Measurements from ENCODE around the gene RPS21. TPM values are rescaled to one million over a fixed set of nuclear protein-coding genes. Genes with fewer than 3 reads are reported as not detected.

Gene RPS21
- total RNA-seq (1,000 to 10,000 TPM in 1 of 2 donors, 100 to 1,000 TPM in 1; 965 to 1,002 TPM), polyA plus RNA-seq (1,000 to 10,000 TPM; 4,520 to 6,824 TPM)
- long read RNA-seq, donor 1, transcript RPS21-201 (6 exons, 344 nt): major isoform, 28 of 35 reads
- long read RNA-seq, donor 1, partial matches to known transcripts: 4 of 35 reads
- long read RNA-seq, donor 1, other reads (novel, unspliced or antisense): 3 of 35 reads
- long read RNA-seq, donor 2, transcript RPS21-201 (6 exons, 344 nt): major isoform, 23 of 28 reads
- long read RNA-seq, donor 2, partial matches to known transcripts: 5 of 28 reads
- long read RNA-seq, donor 2, other reads (novel, unspliced or antisense): 0 of 28 reads

- WGBS, 2 donors: 0% methylated on average over 66 to 83 of the region's 83 CpGs
- H3K9me3 ChIP-seq (ENCODE audit: control insufficient read depth, low read length): no peaks in the 10 kb centered on the region
- peak within 1 kb of the TSS; percentile 5 to 19 for H3K27ac ChIP-seq (ENCODE audit: low read depth in 1 of 2, low read length in 2 of 2)
- intact Hi-C loops (cut with DNase I): loop anchor here in 1 of 2 donors (5.0 kb wide), 1 partner anchor 34 kb away; no protein-coding TSS in a partner anchor
- no peaks in the 10 kb centered on the region for H3K27me3 ChIP-seq (ENCODE audit: control insufficient read depth in 1 of 2, insufficient read depth in 2 of 2, low read length in 1 of 2)
- ATAC-seq (ENCODE audit: low FRiP score): peak; percentile 94
- peak within 1 kb of the TSS; percentile 55 to 66 for H3K4me3 ChIP-seq (ENCODE audit: low read length in 2 of 2)
- DNase-seq: peak; percentile 97 to 98
- H3K4me1 ChIP-seq (ENCODE audit: control insufficient read depth in 1 of 2, insufficient read depth in 2 of 2, low read length in 2 of 2): no peaks in the 10 kb centered on the region
- peaks cover 0 to 1% of the 10 kb centered on the region in 2 donors for H3K36me3 ChIP-seq (ENCODE audit: control insufficient read depth in 1 of 2, insufficient read depth in 2 of 2, low read length in 1 of 2)
Measured at GRCh38 chr20:62386383-62387218, at the start of gene RPS21. Gene RPS21, plus strand, starts transcription at chr20:62387103. Its CDS starts 236 bp downstream, at chr20:62387339.

GRCh38 chr20:62337558-62338293 is 49.2 kb upstream of the RPS21 start:
- H3K27me3 ChIP-seq (ENCODE audit: control insufficient read depth in 1 of 2, insufficient read depth in 2 of 2, low read length in 1 of 2): no peaks in the 10 kb centered on the region
- intact Hi-C loops (cut with DNase I): no loop called here
- peaks cover 2 to 27% of the 10 kb centered on the region in 2 donors for H3K36me3 ChIP-seq (ENCODE audit: control insufficient read depth in 1 of 2, insufficient read depth in 2 of 2, low read length in 1 of 2)
- H3K9me3 ChIP-seq (ENCODE audit: control insufficient read depth, low read length): no peaks in the 10 kb centered on the region
- H3K27ac ChIP-seq (ENCODE audit: low read depth in 1 of 2, low read length in 2 of 2): no peak overlapping the region
- 87 to 90% methylated on average over 32 to 34 of the region's 34 CpGs for WGBS, 2 donors
- no peak for DNase-seq
- H3K4me3 ChIP-seq (ENCODE audit: low read length in 2 of 2): no peak overlapping the region
- no peaks in the 10 kb centered on the region for H3K4me1 ChIP-seq (ENCODE audit: control insufficient read depth in 1 of 2, insufficient read depth in 2 of 2, low read length in 2 of 2)
- ATAC-seq (ENCODE audit: low FRiP score): no peak

- WGBS, 2 donors: 93 to 95% methylated on average over 15 to 16 of the region's 16 CpGs
- Histone ChIP-seq H3K36me3 (ENCODE audit: control insufficient read depth in 1 of 2, insufficient read depth in 2 of 2, low read length in 1 of 2) (peaks cover 2 to 24% of the 10 kb centered on the region in 2 donors), H3K27me3 (ENCODE audit: control insufficient read depth in 1 of 2, insufficient read depth in 2 of 2, low read length in 1 of 2) (no peaks in the 10 kb centered on the region), H3K4me1 (ENCODE audit: control insufficient read depth in 1 of 2, insufficient read depth in 2 of 2, low read length in 2 of 2) (no peaks in the 10 kb centered on the region), H3K4me3 (ENCODE audit: low read length in 2 of 2) (no peak overlapping the region), H3K9me3 (ENCODE audit: control insufficient read depth, low read length) (no peaks in the 10 kb centered on the region), H3K27ac (ENCODE audit: low read depth in 1 of 2, low read length in 2 of 2) (no peak overlapping the region)
- intact Hi-C loops (cut with DNase I): no loop called here
- ATAC-seq (ENCODE audit: low FRiP score) (no peak), DNase-seq (no peak)
Measured at GRCh38 chr20:62338294-62338620, 48.6 kb upstream of the RPS21 start.

- Histone ChIP-seq H3K4me1 (ENCODE audit: control insufficient read depth in 1 of 2, insufficient read depth in 2 of 2, low read length in 2 of 2) (no peaks in the 10 kb centered on the region), H3K36me3 (ENCODE audit: control insufficient read depth in 1 of 2, insufficient read depth in 2 of 2, low read length in 1 of 2) (peaks cover 2 to 23% of the 10 kb centered on the region in 2 donors), H3K27me3 (ENCODE audit: control insufficient read depth in 1 of 2, insufficient read depth in 2 of 2, low read length in 1 of 2) (no peaks in the 10 kb centered on the region), H3K27ac (ENCODE audit: low read depth in 1 of 2, low read length in 2 of 2) (no peak overlapping the region), H3K9me3 (ENCODE audit: control insufficient read depth, low read length) (no peaks in the 10 kb centered on the region), H3K4me3 (ENCODE audit: low read length in 2 of 2) (no peak overlapping the region)
- no peak for DNase-seq
- WGBS, 2 donors: 71 to 75% methylated on average over 14 of the region's 14 CpGs
- ATAC-seq (ENCODE audit: low FRiP score): no peak
- intact Hi-C loops (cut with DNase I): loop anchor here in 1 of 2 donors (5.0 kb wide), 1 partner anchor 43 kb away; no protein-coding TSS in a partner anchor
Measured at GRCh38 chr20:62339647-62340062, 47.2 kb upstream of the RPS21 start.

GRCh38 chr20:62342910-62343309 is 44.0 kb upstream of the RPS21 start:
- Histone ChIP-seq H3K9me3 (ENCODE audit: control insufficient read depth, low read length) (no peaks in the 10 kb centered on the region), H3K27me3 (ENCODE audit: control insufficient read depth in 1 of 2, insufficient read depth in 2 of 2, low read length in 1 of 2) (no peaks in the 10 kb centered on the region), H3K4me1 (ENCODE audit: control insufficient read depth in 1 of 2, insufficient read depth in 2 of 2, low read length in 2 of 2) (no peaks in the 10 kb centered on the region), H3K36me3 (ENCODE audit: control insufficient read depth in 1 of 2, insufficient read depth in 2 of 2, low read length in 1 of 2) (peaks cover 2 to 13% of the 10 kb centered on the region in 2 donors), H3K27ac (ENCODE audit: low read depth in 1 of 2, low read length in 2 of 2) (no peak overlapping the region), H3K4me3 (ENCODE audit: low read length in 2 of 2) (no peak overlapping the region)
- 69 to 70% methylated on average over 10 of the region's 10 CpGs for WGBS, 2 donors
- DNase-seq (no peak), ATAC-seq (ENCODE audit: low FRiP score) (no peak)
- intact Hi-C loops (cut with DNase I): loop anchor here in 1 of 2 donors (5.0 kb wide), 1 partner anchor 39 kb away; no protein-coding TSS in a partner anchor

GRCh38 chr20:62344092-62344491 is 42.8 kb upstream of the RPS21 start:
- no peaks in the 10 kb centered on the region for H3K9me3 ChIP-seq (ENCODE audit: control insufficient read depth, low read length)
- no peak overlapping the region for H3K4me3 ChIP-seq (ENCODE audit: low read length in 2 of 2)
- WGBS, 2 donors: 87 to 90% methylated on average over 5 of the region's 5 CpGs
- H3K27me3 ChIP-seq (ENCODE audit: control insufficient read depth in 1 of 2, insufficient read depth in 2 of 2, low read length in 1 of 2): no peaks in the 10 kb centered on the region
- H3K4me1 ChIP-seq (ENCODE audit: control insufficient read depth in 1 of 2, insufficient read depth in 2 of 2, low read length in 2 of 2): no peaks in the 10 kb centered on the region
- intact Hi-C loops (cut with DNase I): loop anchor here in 1 of 2 donors (5.0 kb wide), 1 partner anchor 38 kb away; no protein-coding TSS in a partner anchor
- H3K36me3 ChIP-seq (ENCODE audit: control insufficient read depth in 1 of 2, insufficient read depth in 2 of 2, low read length in 1 of 2): peaks cover 2 to 9% of the 10 kb centered on the region in 2 donors
- H3K27ac ChIP-seq (ENCODE audit: low read depth in 1 of 2, low read length in 2 of 2): no peak overlapping the region
- ATAC-seq (ENCODE audit: low FRiP score) (no peak), DNase-seq (no peak)

GRCh38 chr20:62344782-62345181 is 42.1 kb upstream of the RPS21 start:
- no peak for DNase-seq
- Histone ChIP-seq H3K27me3 (ENCODE audit: control insufficient read depth in 1 of 2, insufficient read depth in 2 of 2, low read length in 1 of 2) (no peaks in the 10 kb centered on the region), H3K4me3 (ENCODE audit: low read length in 2 of 2) (no peak overlapping the region), H3K27ac (ENCODE audit: low read depth in 1 of 2, low read length in 2 of 2) (no peak overlapping the region), H3K9me3 (ENCODE audit: control insufficient read depth, low read length) (no peaks in the 10 kb centered on the region), H3K36me3 (ENCODE audit: control insufficient read depth in 1 of 2, insufficient read depth in 2 of 2, low read length in 1 of 2) (peaks cover 2 to 8% of the 10 kb centered on the region in 2 donors), H3K4me1 (ENCODE audit: control insufficient read depth in 1 of 2, insufficient read depth in 2 of 2, low read length in 2 of 2) (no peaks in the 10 kb centered on the region)
- no peak for ATAC-seq (ENCODE audit: low FRiP score)
- intact Hi-C loops (cut with DNase I): loop anchor here in 1 of 2 donors (5.0 kb wide), 2 partner anchors 32 to 38 kb away; no protein-coding TSS in a partner anchor
- 80 to 85% methylated on average over 10 of the region's 10 CpGs for WGBS, 2 donors

- peaks cover 0 to 5% of the 10 kb centered on the region in 2 donors for H3K36me3 ChIP-seq (ENCODE audit: control insufficient read depth in 1 of 2, insufficient read depth in 2 of 2, low read length in 1 of 2)
- intact Hi-C loops (cut with DNase I): loop anchor here in 1 of 2 donors (5.0 kb wide), 1 partner anchor 34 kb away; no protein-coding TSS in a partner anchor
- H3K9me3 ChIP-seq (ENCODE audit: control insufficient read depth, low read length): no peaks in the 10 kb centered on the region
- DNase-seq (no peak), ATAC-seq (ENCODE audit: low FRiP score) (peak; percentile 17)
- no peaks in the 10 kb centered on the region for H3K4me1 ChIP-seq (ENCODE audit: control insufficient read depth in 1 of 2, insufficient read depth in 2 of 2, low read length in 2 of 2)
- H3K27ac ChIP-seq (ENCODE audit: low read depth in 1 of 2, low read length in 2 of 2): no peak overlapping the region
- 88% methylated on average over 25 of the region's 25 CpGs for WGBS, 2 donors
- no peak overlapping the region for H3K4me3 ChIP-seq (ENCODE audit: low read length in 2 of 2)
- no peaks in the 10 kb centered on the region for H3K27me3 ChIP-seq (ENCODE audit: control insufficient read depth in 1 of 2, insufficient read depth in 2 of 2, low read length in 1 of 2)
Measured at GRCh38 chr20:62345681-62346370, 41.1 kb upstream of the RPS21 start.
